Sigmoid colon (tissue), 7 donors: ENCODE results near the gene PSMB5. TPM values are rescaled to one million over a fixed set of nuclear protein-coding genes. Genes with fewer than 3 reads are reported as not detected.
A peak's percentile ranks its signal among the peaks of the same experiment; 100 is the strongest.

ENCODE experiments used
- DNase-seq: peaks from one replicate; pipeline ENCODE4 v3.0.0-alpha.2; 2019
- H3K27ac ChIP-seq, 4 donors: fragments of 200-600 bp; sonication (generic); one replicate each; pipeline ENCODE4 v1.5.1; 2016 to 2019; ENCODE audit warnings: mild to moderate bottlenecking in 1 of 4
- H3K27me3 ChIP-seq, 3 donors: fragments of 200-600 bp; sonication (generic); one replicate each; pipeline ENCODE4 v1.5.1; 2019; ENCODE audit warnings: mild to moderate bottlenecking in 1 of 3
- H3K36me3 ChIP-seq, 4 donors: fragments of 200-600 bp; sonication (generic); one replicate each; pipeline ENCODE4 v1.5.1; 2016 to 2019
- H3K4me1 ChIP-seq, 4 donors: fragments of 200-600 bp; sonication (generic); one replicate each; pipeline ENCODE4 v1.5.1; 2017 to 2019
- H3K4me3 ChIP-seq, 4 donors: fragments of 200-600 bp; sonication (generic); one replicate each; pipeline ENCODE4 v1.5.1; 2017 to 2019; ENCODE audit warnings: mild to moderate bottlenecking in 2 of 4, moderate library complexity in 1 of 4
- H3K9me3 ChIP-seq, 4 donors: fragments of 200-600 bp in 3 of 4; sonication (generic) in 3 of 4; one replicate each; pipeline versions ENCODE4 v1.5.1 to v1.6.1; 2013 to 2019
- CTCF ChIP-seq, 4 experiments: fragments of 450-650 bp in 3 of 4; fragments of 200-600 bp in 1 of 4; IDR thresholded peaks; one replicate each; pipeline ENCODE4 v1.5.1; 2016 to 2019; ENCODE audit warnings: antibody characterized with exemption in 4 of 4, mild to moderate bottlenecking in 3 of 4, moderate library complexity in 2 of 4
- EP300 ChIP-seq, 4 donors: sonication (generic); formaldehyde crosslinking; IDR thresholded peaks; one replicate each; pipeline ENCODE4 v1.6.1; 2017; ENCODE audit warnings: antibody characterized with exemption in 4 of 4
- POLR2A ChIP-seq, 2 donors: fragments of 450-650 bp; IDR thresholded peaks; one replicate each; pipeline ENCODE4 v1.6.1; 2016; ENCODE audit warnings: antibody characterized with exemption in 2 of 2, mild to moderate bottlenecking in 2 of 2, moderate library complexity in 2 of 2
- POLR2AphosphoS5 ChIP-seq, 4 donors: sonication (generic); formaldehyde crosslinking; IDR thresholded peaks; one replicate each; pipeline ENCODE4 v1.6.1; 2017; ENCODE audit warnings: antibody characterized with exemption in 4 of 4
- WGBS, 2 donors: extraction: QIAGEN DNeasy Blood & Tissue Kit; methylation state at CpG; one replicate each; pipeline ENCODE4 v1.1.7; 2013; 5-methylcytosine and 5-hydroxymethylcytosine counted together
- intact Hi-C: fragments of 100-400 bp; cut with DNase I; formaldehyde crosslinking; loops from one replicate; pipeline ENCODE4 v1.15.1; 2023
- polyA plus RNA-seq, 3 donors: library from polyadenylated mRNA; stranded (reverse); fragments of 200-250 nt; gene quantifications; one replicate each; pipeline ENCODE4 v1.2.3, GENCODE V29; 2013
- total RNA-seq, 4 donors: library from RNA; depleted of rRNA; stranded (reverse); fragments of >200 nt; gene quantifications; one replicate each; pipeline ENCODE4 v1.1.0, GENCODE V29; 2016
- donor health status: healthy with polysubstance abuse.
- donor health status: Bipolar disorder and iron deficiency.
- donor health status: healthy.

The PSMB5 gene
- total and polyA plus RNA-seq, 7 donors: 113 to 179 (median 141) TPM

DNA sequence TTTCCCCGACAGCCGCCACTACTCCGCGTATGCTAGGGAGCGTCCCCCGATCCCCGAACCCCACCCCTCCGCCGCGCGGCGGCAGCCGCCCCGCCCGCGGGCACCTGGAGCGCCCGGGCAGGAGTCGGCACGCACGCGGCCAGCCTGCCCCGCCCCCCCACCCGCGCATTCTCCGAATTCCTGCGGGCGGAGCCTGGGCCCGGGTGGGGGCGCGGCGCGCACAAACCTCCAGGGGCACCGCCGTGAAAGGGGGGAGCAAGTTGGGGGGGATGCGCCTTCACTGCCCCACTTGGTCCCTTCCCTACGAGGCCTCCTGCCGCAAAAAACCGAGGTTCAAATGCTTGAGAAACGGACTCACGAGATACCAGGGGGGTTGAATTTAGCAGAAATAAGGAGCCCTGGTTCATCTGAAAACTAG, 54.0 kb downstream of the PSMB5 start:
- intact Hi-C loops: loop anchor here (5.0 to 10.0 kb wide), 2 partner anchors 108 to 416 kb away; partner anchors contain the start of gene LRP10
- H3K36me3 ChIP-seq: no peaks in the 10 kb centered on the region
- H3K4me1 ChIP-seq: peaks cover 0 to 64% (median 45%) of the 10 kb centered on the region in 4 donors
- H3K27me3 ChIP-seq: peaks cover 0 to 6% (median 0%) of the 10 kb centered on the region in 3 donors
- TF ChIP-seq POLR2A (IDR thresholded peaks at IDR 0.05) (no peak), POLR2AphosphoS5 (IDR thresholded peaks at IDR 0.05) (no peak), CTCF (IDR thresholded peaks at IDR 0.05) (no peak), EP300 (IDR thresholded peaks at IDR 0.05) (no peak)
- H3K9me3 ChIP-seq: no peaks in the 10 kb centered on the region
- peak overlapping the region; percentile 24 to 88 (median 80) for H3K27ac ChIP-seq
- peak overlapping the region in 3 of 4 donors; percentile 72 to 80 (median 77) for H3K4me3 ChIP-seq
- DNase-seq: no peak
- WGBS, 2 donors: 1 to 2% methylated on average over 41 of the region's 41 CpGs

DNA sequence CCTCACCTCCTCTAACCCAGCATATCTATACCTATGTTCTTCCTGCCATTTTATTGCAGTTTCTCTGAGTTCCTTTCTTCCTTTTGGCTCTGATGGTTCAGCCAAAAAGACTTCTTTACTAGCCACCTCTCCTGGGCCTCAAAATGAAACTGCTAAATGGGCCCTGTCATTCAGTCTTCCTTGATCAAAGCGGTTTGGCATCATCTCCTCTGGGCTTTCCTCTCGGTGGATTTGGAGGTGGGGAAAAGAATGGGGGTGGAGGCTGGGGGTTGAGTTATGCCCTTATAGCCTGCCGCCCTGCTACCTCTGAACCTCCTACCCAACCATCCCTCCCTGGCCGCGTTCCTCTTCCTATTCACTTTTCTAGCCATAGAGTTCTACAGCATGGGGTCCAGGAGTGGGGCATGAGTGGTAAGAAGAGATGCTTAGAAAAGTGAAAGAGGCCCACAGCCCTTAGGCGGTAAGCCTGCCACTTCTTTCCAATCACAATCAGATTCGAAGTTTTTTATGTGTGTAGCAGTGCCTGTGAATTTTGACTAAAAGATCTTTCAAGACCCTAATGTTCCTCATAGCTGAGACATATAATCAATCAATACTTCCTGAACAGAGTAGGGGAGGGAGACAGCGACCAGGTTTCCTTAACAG, 54.8 kb downstream of the PSMB5 start:
- Histone ChIP-seq H3K36me3 (no peaks in the 10 kb centered on the region), H3K27ac (peak overlapping the region; percentile 24 to 88 (median 80)), H3K4me3 (peak overlapping the region in 3 of 4 donors; percentile 72 to 80 (median 77)), H3K9me3 (no peaks in the 10 kb centered on the region), H3K27me3 (peaks cover 0 to 6% (median 0%) of the 10 kb centered on the region in 3 donors), H3K4me1 (peaks cover 0 to 64% (median 45%) of the 10 kb centered on the region in 4 donors)
- WGBS, 2 donors: 71 to 85% methylated on average over 8 of the region's 8 CpGs
- TF ChIP-seq POLR2AphosphoS5 (IDR thresholded peaks at IDR 0.05): no peak
- DNase-seq: no peak
- intact Hi-C loops: loop anchor here (5.0 to 10.0 kb wide), 2 partner anchors 108 to 415 kb away; partner anchors contain the start of gene LRP10

- H3K9me3 ChIP-seq: no peaks in the 10 kb centered on the region
- intact Hi-C loops: no loop called here
- H3K27me3 ChIP-seq: peaks cover 0 to 6% (median 0%) of the 10 kb centered on the region in 3 donors
- DNase-seq: no peak
- H3K4me1 ChIP-seq: peaks cover 0 to 64% (median 45%) of the 10 kb centered on the region in 4 donors
- no peak for TF ChIP-seq EP300 (IDR thresholded peaks at IDR 0.05)
- TF ChIP-seq POLR2AphosphoS5 (IDR thresholded peaks at IDR 0.05): no peak
- TF ChIP-seq POLR2A (IDR thresholded peaks at IDR 0.05): no peak
- no peak for TF ChIP-seq CTCF (IDR thresholded peaks at IDR 0.05)
- no peaks in the 10 kb centered on the region for H3K36me3 ChIP-seq
- H3K4me3 ChIP-seq: no peak overlapping the region
- WGBS, 2 donors: 68 to 75% methylated on average over 5 of the region's 5 CpGs
- H3K27ac ChIP-seq: peak overlapping the region; percentile 71 to 88 (median 80)
Observed at GRCh38 chr14:22978981-22979671, 55.6 kb downstream of the PSMB5 start.

DNA sequence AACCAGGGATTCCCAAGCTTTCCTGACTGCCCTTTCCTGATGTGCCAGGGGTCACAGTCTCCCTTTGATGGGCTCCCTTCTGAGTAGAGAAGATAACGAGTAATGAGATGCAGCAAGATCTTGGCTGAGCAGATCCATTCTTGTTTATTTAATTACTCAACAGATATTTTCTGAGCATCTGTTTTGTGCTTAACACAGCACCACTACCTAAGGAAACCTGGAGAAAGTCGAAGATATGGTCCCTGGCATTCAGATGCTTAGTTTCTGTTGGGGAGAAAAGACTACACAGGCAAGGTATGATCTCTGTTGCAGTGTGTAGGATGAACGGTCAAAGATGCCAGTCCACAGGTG, 56.2 kb downstream of the PSMB5 start:
- Histone ChIP-seq H3K4me1 (peaks cover 0 to 63% (median 45%) of the 10 kb centered on the region in 4 donors), H3K36me3 (no peaks in the 10 kb centered on the region), H3K9me3 (no peaks in the 10 kb centered on the region), H3K27ac (peak overlapping the region; percentile 71 to 88 (median 80)), H3K27me3 (peaks cover 0 to 6% (median 0%) of the 10 kb centered on the region in 3 donors), H3K4me3 (no peak overlapping the region)
- TF ChIP-seq POLR2A (IDR thresholded peaks at IDR 0.05) (no peak), POLR2AphosphoS5 (IDR thresholded peaks at IDR 0.05) (no peak), CTCF (IDR thresholded peaks at IDR 0.05) (no peak)
- 66 to 73% methylated on average over 3 of the region's 3 CpGs for WGBS, 2 donors
- DNase-seq: no peak
- intact Hi-C loops: no loop called here
